SK-N-SH treated with all-trans-retinoic acid at 6 μM for 48 hours (cell line): Measurements from ENCODE around the gene KCNG2.

Experiments
- ATAC-seq: fragments of 200-7000 bp; cut with Tn5 transposase; 3 replicates; pipeline ENCODE4 v1.9.1; 2020; ENCODE audit warnings: mild to moderate bottlenecking, moderate library complexity
- CREB5 ChIP-seq: fragments of 250-450 bp; sonication (Bioruptor Pico); IDR thresholded peaks from 2 replicates; pipeline ENCODE4 v1.5.1; 2020; ENCODE audit warnings: low read depth, mild to moderate bottlenecking, moderate library complexity
- CSDC2 ChIP-seq: fragments of 250-450 bp; sonication (Bioruptor Pico); IDR thresholded peaks from 2 replicates; pipeline ENCODE4 v1.5.0; 2020; ENCODE audit warnings: mild to moderate bottlenecking, moderate library complexity
- CSRNP3 ChIP-seq: fragments of 250-450 bp; sonication (Bioruptor Pico); IDR thresholded peaks from 2 replicates; pipeline ENCODE4 v1.5.1; 2021; ENCODE audit warnings: mild to moderate bottlenecking, moderate library complexity
- ESRRG ChIP-seq: fragments of 250-450 bp; sonication (Bioruptor Pico); IDR thresholded peaks from 2 replicates; pipeline ENCODE4 v1.6.1; 2021; ENCODE audit warnings: mild to moderate bottlenecking
- GLIS3 ChIP-seq: fragments of 250-450 bp; sonication (Bioruptor Pico); IDR thresholded peaks from 2 replicates; pipeline ENCODE4 v1.5.0; 2020; ENCODE audit warnings: mild to moderate bottlenecking, moderate library complexity
- ISL1 ChIP-seq: fragments of 250-450 bp; sonication (Bioruptor Pico); IDR thresholded peaks from 2 replicates; pipeline ENCODE4 v2.1.2; 2022; ENCODE audit warnings: mild to moderate bottlenecking, moderate library complexity
- OSR1 ChIP-seq: fragments of 250-450 bp; sonication (Bioruptor Pico); IDR thresholded peaks from 2 replicates; pipeline ENCODE4 v1.8.0; 2022; ENCODE audit warnings: moderate library complexity, mild to moderate bottlenecking, inconsistent platforms
- PATZ1 ChIP-seq: fragments of 250-450 bp; sonication (Bioruptor Pico); IDR thresholded peaks from 2 replicates; pipeline ENCODE4 v1.8.0; 2020; ENCODE audit warnings: mild to moderate bottlenecking, moderate library complexity, borderline replicate concordance
- POU6F1 ChIP-seq: fragments of 250-450 bp; sonication (Bioruptor Pico); IDR thresholded peaks from 2 replicates; pipeline ENCODE4 v1.8.0; 2021; ENCODE audit warnings: low read depth, mild to moderate bottlenecking, moderate library complexity, borderline replicate concordance
- RARB ChIP-seq: fragments of 250-450 bp; sonication (Bioruptor Pico); IDR thresholded peaks from 2 replicates; pipeline ENCODE4 v1.8.0; 2021; ENCODE audit warnings: mild to moderate bottlenecking, moderate library complexity
- TCF4 ChIP-seq: fragments of 250-450 bp; sonication (Bioruptor Pico); IDR thresholded peaks from 2 replicates; pipeline ENCODE4 v1.8.0; 2021; ENCODE audit warnings: mild to moderate bottlenecking, moderate library complexity, borderline replicate concordance
- TSHZ2 ChIP-seq: fragments of 250-450 bp; sonication (Bioruptor Pico); IDR thresholded peaks from 2 replicates; pipeline ENCODE4 v1.5.0; 2020; ENCODE audit warnings: mild to moderate bottlenecking, moderate library complexity
- ZC3H10 ChIP-seq: fragments of 250-450 bp; sonication (Bioruptor Pico); IDR thresholded peaks from 2 replicates; pipeline ENCODE4 v1.5.1; 2021; ENCODE audit warnings: mild to moderate bottlenecking, moderate library complexity
- ZFP3 ChIP-seq: fragments of 250-450 bp; sonication (Bioruptor Pico); IDR thresholded peaks from 2 replicates; pipeline ENCODE4 v1.5.0; 2020; ENCODE audit warnings: mild to moderate bottlenecking, moderate library complexity
- ZFP30 ChIP-seq: fragments of 450-650 bp; formaldehyde crosslinking; IDR thresholded peaks from 2 replicates; pipeline ENCODE4 v1.5.0; 2022; ENCODE audit warnings: mild to moderate bottlenecking, moderate library complexity
- ZNF70 ChIP-seq: fragments of 450-650 bp; formaldehyde crosslinking; IDR thresholded peaks from 2 replicates; pipeline ENCODE4 v1.5.0; 2020; ENCODE audit warnings: mild to moderate bottlenecking, moderate library complexity

The KCNG2 gene

GRCh38 chr18:79760348-79760747 is 37.4 kb upstream of the KCNG2 start:
- ATAC-seq = no peak
- no peak for TF ChIP-seq CREB5 (CRISPR knock-in tag)
- TF ChIP-seq ZNF70 (CRISPR knock-in tag) = no peak
- no peak for TF ChIP-seq POU6F1
- no peak for TF ChIP-seq TSHZ2 (CRISPR knock-in tag)
- TF ChIP-seq ESRRG = no peak
- no peak for TF ChIP-seq TCF4 (CRISPR knock-in tag)
- TF ChIP-seq CSRNP3 (CRISPR knock-in tag) = no peak
- no peak for TF ChIP-seq OSR1 (CRISPR knock-in tag)
- TF ChIP-seq PATZ1 (CRISPR knock-in tag) = no peak
- no peak for TF ChIP-seq ZC3H10
- TF ChIP-seq ZFP30 (CRISPR knock-in tag) = no peak
- TF ChIP-seq GLIS3 (CRISPR knock-in tag) = no peak

- ATAC-seq = no peak
- no peak for TF ChIP-seq ESRRG
- no peak for TF ChIP-seq CSDC2
- TF ChIP-seq OSR1 (CRISPR knock-in tag) = no peak
- no peak for TF ChIP-seq RARB (CRISPR knock-in tag)
- TF ChIP-seq TSHZ2 (CRISPR knock-in tag) = no peak
- no peak for TF ChIP-seq CSRNP3 (CRISPR knock-in tag)
- no peak for TF ChIP-seq ISL1 (CRISPR knock-in tag)
- no peak for TF ChIP-seq ZC3H10
- TF ChIP-seq GLIS3 (CRISPR knock-in tag) = no peak
- TF ChIP-seq ZFP3 = no peak
- TF ChIP-seq ZFP30 (CRISPR knock-in tag) = no peak
Measured at GRCh38 chr18:79760881-79761280, 36.9 kb upstream of the KCNG2 start.
